A549 (cell line): ENCODE measurements around the gene VWA8. TPM values are rescaled to one million over a fixed set of nuclear protein-coding genes. Genes with fewer than 3 reads are reported as not detected.

Experiments used
- ATAC-seq, 2 experiments: fragments of 200-7000 bp in 1 of 2; fragments of >200 bp in 1 of 2; cut with Nextera tagmentation in 1 of 2; cut with Tn5 transposase in 1 of 2; 3 replicates each; pipeline versions ENCODE4 v1.8.0 to v1.9.1; 2018 to 2020; ENCODE audit warnings: mild to moderate bottlenecking in 1 of 2, moderate library complexity in 1 of 2
- CTCF ChIA-PET: fragments of 300-600 bp; sonication (Branson Sonifier 250); formaldehyde crosslinking; extraction: SDS; loops from one replicate; lab custom pipeline; 2021; ENCODE audit warnings: antibody characterized with exemption, inconsistent platforms; lab: Yijun Ruan, JAX
- POLR2A ChIA-PET: fragments of 350-600 bp; formaldehyde crosslinking; extraction: SDS; loops from one replicate; lab custom pipeline; 2021; ENCODE audit warnings: antibody characterized with exemption, inconsistent platforms; lab: Yijun Ruan, JAX
- DNase-seq, 2 experiments: peaks; one replicate each; pipeline versions ENCODE4 v3.0.0 to v3.0.0-alpha.2; 2011 to 2016; ENCODE audit warnings: low read depth in 1 of 2, low spot score in 1 of 2
- FAIRE-seq: peaks from 2 replicates; lab custom pipeline; 2011; peaks lifted over from hg19 to GRCh38; lab: Jason Lieb, UNC
- H3K27ac ChIP-seq, 2 experiments: fragments of >200 bp; sonication (Bioruptor Twin); formaldehyde crosslinking; 3 replicates each; pipeline ENCODE4 v1.5.1; 2016 to 2017
- H3K4me1 ChIP-seq: fragments of >200 bp; sonication (Bioruptor Twin); formaldehyde crosslinking; 3 replicates; pipeline ENCODE4 v1.6.1; 2016
- H3K4me2 ChIP-seq: fragments of >200 bp; sonication (Bioruptor Twin); formaldehyde crosslinking; 3 replicates; pipeline ENCODE4 v1.6.1; 2016
- H3K4me3 ChIP-seq: fragments of >200 bp; sonication (Bioruptor Twin); formaldehyde crosslinking; 3 replicates; pipeline ENCODE4 v1.5.1; 2016
- H3K9me3 ChIP-seq: fragments of >200 bp; sonication (Bioruptor Twin); formaldehyde crosslinking; 3 replicates; pipeline ENCODE4 v1.6.1; 2016
- BHLHE40 ChIP-seq: IDR thresholded peaks from 2 replicates; pipeline ENCODE4 v1.6.1; 2012; ENCODE audit warnings: low read depth, low read length, inconsistent platforms
- EHMT2 ChIP-seq: fragments of 200-600 bp; sonication (generic); IDR thresholded peaks from 2 replicates; pipeline ENCODE4 v1.6.1; 2016; ENCODE audit warnings: antibody characterized with exemption, low read depth, mild to moderate bottlenecking, moderate library complexity
- ELK1 ChIP-seq: fragments of 150-350 bp; IDR thresholded peaks from 2 replicates; pipeline ENCODE4 v1.6.1; 2014; ENCODE audit warnings: low read depth, mild to moderate bottlenecking, low read length
- EP300 ChIP-seq, 2 experiments: fragments of >200 bp; sonication (Bioruptor Twin); formaldehyde crosslinking; IDR thresholded peaks; 2 replicates in 1 of 2; 3 replicates in 1 of 2; pipeline ENCODE4 v1.6.1; 2016 to 2017
- ESRRA ChIP-seq: fragments of 150-350 bp; IDR thresholded peaks from 2 replicates; pipeline ENCODE4 v1.6.1; 2014; ENCODE audit warnings: mild to moderate bottlenecking, low read length, borderline replicate concordance
- HDAC2 ChIP-seq: fragments of 200-600 bp; sonication (generic); IDR thresholded peaks from 2 replicates; pipeline ENCODE4 v1.6.1; 2016
- HES2 ChIP-seq: fragments of >200 bp; sonication (Bioruptor Twin); formaldehyde crosslinking; IDR thresholded peaks from 2 replicates; pipeline ENCODE4 v1.6.1; 2016
- HMGXB4 ChIP-seq: fragments of 250-450 bp; sonication (Bioruptor Pico); IDR thresholded peaks from 2 replicates; pipeline ENCODE4 v1.5.0; 2021; ENCODE audit warnings: mild to moderate bottlenecking, moderate library complexity, borderline replicate concordance
- HOXA7 ChIP-seq: fragments of 250-450 bp; sonication (Bioruptor Pico); IDR thresholded peaks from 2 replicates; pipeline ENCODE4 v1.5.0; 2020; ENCODE audit warnings: mild to moderate bottlenecking, moderate library complexity
- JUN ChIP-seq, 2 experiments: fragments of >200 bp; sonication (Bioruptor Twin); formaldehyde crosslinking; IDR thresholded peaks; 2 replicates in 1 of 2; 3 replicates in 1 of 2; pipeline ENCODE4 v1.6.1; 2016 to 2017
- KDM5A ChIP-seq: fragments of 200-600 bp; sonication (generic); IDR thresholded peaks from 2 replicates; pipeline ENCODE4 v1.6.1; 2016; ENCODE audit warnings: antibody characterized with exemption, mild to moderate bottlenecking
- MAX ChIP-seq: IDR thresholded peaks from 2 replicates; pipeline ENCODE4 v1.6.1; 2012
- MAZ ChIP-seq: fragments of 150-350 bp; IDR thresholded peaks from 2 replicates; pipeline ENCODE4 v1.6.1; 2014; ENCODE audit warnings: antibody characterized with exemption, low read depth, low read length, borderline replicate concordance
- NR3C1 ChIP-seq: fragments of >200 bp; sonication (Bioruptor Twin); formaldehyde crosslinking; IDR thresholded peaks from 3 replicates; pipeline ENCODE4 v1.6.1; 2017
- PBX3 ChIP-seq: IDR thresholded peaks from 2 replicates; pipeline ENCODE4 v1.6.1; 2012
- PHF8 ChIP-seq: fragments of 200-600 bp; sonication (generic); IDR thresholded peaks from 2 replicates; pipeline ENCODE4 v1.6.1; 2016; ENCODE audit warnings: low read depth, mild to moderate bottlenecking, antibody characterized with exemption, moderate library complexity, borderline replicate concordance
- RARB ChIP-seq: fragments of 250-450 bp; sonication (Bioruptor Pico); IDR thresholded peaks from 2 replicates; pipeline ENCODE4 v1.8.0; 2021; ENCODE audit warnings: mild to moderate bottlenecking, moderate library complexity
- REST ChIP-seq: fragments of 200-600 bp; sonication (generic); IDR thresholded peaks from 2 replicates; pipeline ENCODE4 v1.6.1; 2016; ENCODE audit warnings: antibody characterized with exemption, mild to moderate bottlenecking, moderate library complexity
- TP53 ChIP-seq: fragments of 250-450 bp; sonication (Bioruptor Pico); IDR thresholded peaks from 2 replicates; pipeline ENCODE4 v1.5.0; 2021; ENCODE audit warnings: mild to moderate bottlenecking, moderate library complexity
- ZNF302 ChIP-seq: fragments of 250-450 bp; sonication (Bioruptor Pico); IDR thresholded peaks from 2 replicates; pipeline ENCODE4 v1.9.0; 2021; ENCODE audit warnings: inconsistent platforms, mild to moderate bottlenecking, moderate library complexity
- WGBS: methylation state at CpG from one replicate; pipeline ENCODE4 v1.1.6; 2017; ENCODE audit errors: missing lambda C conversion rate; 5-methylcytosine and 5-hydroxymethylcytosine counted together
- polyA plus RNA-seq, 4 experiments: library from polyadenylated mRNA; depleted of rRNA in 3 of 4; stranded (reverse); fragments of >200 nt; fragmentation: RNase III in 1 of 4; extraction: RNeasy Plus Mini Kit Qiagen cat#74134 plus additional on column Dnase treatment in 1 of 4; gene quantifications; 2 replicates in 3 of 4; 3 replicates in 1 of 4; pipeline ENCODE4 v1.2.3, GENCODE V29; 2011 to 2017

VWA8 gene
- polyA plus RNA-seq, 2 of the 4 experiments (the other 2 are of a cell fraction): 6.4 to 15.3 TPM

GRCh38 chr13:41720839-41721561 lies 239.9 kb downstream of the VWA8 start (continued):
- no peak for TF ChIP-seq REST
- TF ChIP-seq ZNF302 (CRISPR knock-in tag): no peak
- TF ChIP-seq TP53: no peak
- no peak for TF ChIP-seq ESRRA

GRCh38 chr13:41716236-41716635 lies 244.7 kb downstream of the VWA8 start:
- Histone ChIP-seq H3K9me3 (no peaks in the 10 kb centered on the region), H3K4me3 (no peak overlapping the region), H3K27ac (no peak overlapping the region), H3K4me2 (no peak overlapping the region), H3K4me1 (peaks cover 21% of the 10 kb centered on the region)
- TF ChIP-seq PHF8 (no peak), RARB (no peak), MAX (no peak), KDM5A (no peak), HOXA7 (CRISPR knock-in tag) (no peak), NR3C1 (no peak), HES2 (no peak), EHMT2 (no peak), TP53 (no peak), MAZ (no peak)
- POLR2A ChIA-PET: no interaction called here
- WGBS: 97% methylated on average over 1 of the region's 1 CpG
- no peak for DNase-seq
- ATAC-seq: no peak
- FAIRE-seq: no peak
- CTCF ChIA-PET: no interaction called here

GRCh38 chr13:41713405-41713804 lies 247.5 kb downstream of the VWA8 start:
- DNase-seq: no peak
- no peak for ATAC-seq
- H3K9me3 ChIP-seq: no peaks in the 10 kb centered on the region
- no peak for FAIRE-seq
- no peaks in the 10 kb centered on the region for H3K4me1 ChIP-seq
- WGBS: 82% methylated on average over 1 of the region's 1 CpG
- POLR2A ChIA-PET: no interaction called here
- H3K27ac ChIP-seq: no peak overlapping the region
- CTCF ChIA-PET: no interaction called here
- TF ChIP-seq EP300 (IDR thresholded peaks at IDR 0.05) (no peak), PBX3 (no peak), ELK1 (no peak), JUN (IDR thresholded peaks at IDR 0.05) (no peak), HMGXB4 (CRISPR knock-in tag) (no peak), HDAC2 (no peak), BHLHE40 (no peak)
- H3K4me3 ChIP-seq: no peak overlapping the region
- no peak overlapping the region for H3K4me2 ChIP-seq
